ENCODE data around the gene COX19. TPM values are rescaled to one million over a fixed set of nuclear protein-coding genes. Genes with fewer than 3 reads are reported as not detected.

Gene COX19
- polyA plus RNA-seq, 1 donor, result 33.5 TPM

- Histone ChIP-seq H3K4me1 (ENCODE audit: control insufficient read depth, insufficient read depth, low read length) (peaks cover 65% of the 10 kb centered on the region), H3K27ac (ENCODE audit: low read length) (peak overlapping the region; percentile 89), H3K9me3 (ENCODE audit: control insufficient read depth, low read depth, low read length) (peaks cover 4% of the 10 kb centered on the region), H3K27me3 (ENCODE audit: control insufficient read depth, insufficient read depth, low read length) (no peaks in the 10 kb centered on the region), H3K36me3 (ENCODE audit: control insufficient read depth, insufficient read depth, low read length) (peaks cover 13% of the 10 kb centered on the region), H3K4me3 (ENCODE audit: low read length) (peak overlapping the region; percentile 96)
- WGBS (ENCODE audit: insufficient coverage, low lambda C conversion rate), result no CpG with 5 or more reads among the region's 19 CpGs
- DNase-seq, result no peak
Measured at GRCh38 chr7:976901-977325, 1.6 kb upstream of the COX19 start.

GRCh38 chr7:975702-976473 lies 539 bp upstream of the COX19 start:
- 27% methylated on average over 3 of the region's 28 CpGs for WGBS (ENCODE audit: insufficient coverage, low lambda C conversion rate)
- Histone ChIP-seq H3K4me1 (ENCODE audit: control insufficient read depth, insufficient read depth, low read length) (peaks cover 69% of the 10 kb centered on the region), H3K27me3 (ENCODE audit: control insufficient read depth, insufficient read depth, low read length) (no peaks in the 10 kb centered on the region), H3K4me3 (ENCODE audit: low read length) (peak overlapping the region; percentile 96), H3K9me3 (ENCODE audit: control insufficient read depth, low read depth, low read length) (peaks cover 4% of the 10 kb centered on the region), H3K36me3 (ENCODE audit: control insufficient read depth, insufficient read depth, low read length) (peaks cover 23% of the 10 kb centered on the region), H3K27ac (ENCODE audit: low read length) (peak overlapping the region; percentile 89)
- DNase-seq, result peak in 1 of 2 donors; percentile 68

GRCh38 chr7:974172-974571 lies 1.2 kb downstream of the COX19 start:
- Histone ChIP-seq H3K27ac (ENCODE audit: low read length) (peak overlapping the region; percentile 96), H3K9me3 (ENCODE audit: control insufficient read depth, low read depth, low read length) (peaks cover 4% of the 10 kb centered on the region), H3K4me1 (ENCODE audit: control insufficient read depth, insufficient read depth, low read length) (peaks cover 60% of the 10 kb centered on the region), H3K27me3 (ENCODE audit: control insufficient read depth, insufficient read depth, low read length) (no peaks in the 10 kb centered on the region), H3K4me3 (ENCODE audit: low read length) (peak overlapping the region; percentile 96), H3K36me3 (ENCODE audit: control insufficient read depth, insufficient read depth, low read length) (peaks cover 37% of the 10 kb centered on the region)
- 20% methylated on average over 2 of the region's 7 CpGs for WGBS (ENCODE audit: insufficient coverage, low lambda C conversion rate)
- peak in 1 of 2 donors; percentile 46 for DNase-seq

GRCh38 chr7:973312-973711 lies 2.0 kb downstream of the COX19 start:
- no peak for DNase-seq
- Histone ChIP-seq H3K4me3 (ENCODE audit: low read length) (no peak overlapping the region), H3K27me3 (ENCODE audit: control insufficient read depth, insufficient read depth, low read length) (no peaks in the 10 kb centered on the region), H3K27ac (ENCODE audit: low read length) (peak overlapping the region; percentile 96), H3K36me3 (ENCODE audit: control insufficient read depth, insufficient read depth, low read length) (peaks cover 43% of the 10 kb centered on the region), H3K9me3 (ENCODE audit: control insufficient read depth, low read depth, low read length) (no peaks in the 10 kb centered on the region), H3K4me1 (ENCODE audit: control insufficient read depth, insufficient read depth, low read length) (peaks cover 52% of the 10 kb centered on the region)
- WGBS (ENCODE audit: insufficient coverage, low lambda C conversion rate), result no CpG with 5 or more reads among the region's 9 CpGs

- H3K27ac ChIP-seq (ENCODE audit: low read length), result peak overlapping the region; percentile 96
- peak in 1 of 2 donors; percentile 67 for DNase-seq
- no peaks in the 10 kb centered on the region for H3K27me3 ChIP-seq (ENCODE audit: control insufficient read depth, insufficient read depth, low read length)
- peaks cover 48% of the 10 kb centered on the region for H3K36me3 ChIP-seq (ENCODE audit: control insufficient read depth, insufficient read depth, low read length)
- no peak overlapping the region for H3K4me3 ChIP-seq (ENCODE audit: low read length)
- peaks cover under 1% of the 10 kb centered on the region for H3K9me3 ChIP-seq (ENCODE audit: control insufficient read depth, low read depth, low read length)
- WGBS (ENCODE audit: insufficient coverage, low lambda C conversion rate), result 37% methylated on average over 3 of the region's 10 CpGs
- H3K4me1 ChIP-seq (ENCODE audit: control insufficient read depth, insufficient read depth, low read length), result peaks cover 46% of the 10 kb centered on the region
Measured at GRCh38 chr7:972676-973309, 2.6 kb downstream of the COX19 start.

- Histone ChIP-seq H3K4me3 (ENCODE audit: low read length) (no peak overlapping the region), H3K4me1 (ENCODE audit: control insufficient read depth, insufficient read depth, low read length) (peaks cover 41% of the 10 kb centered on the region), H3K27ac (ENCODE audit: low read length) (peak overlapping the region; percentile 43), H3K9me3 (ENCODE audit: control insufficient read depth, low read depth, low read length) (peaks cover 6% of the 10 kb centered on the region), H3K27me3 (ENCODE audit: control insufficient read depth, insufficient read depth, low read length) (no peaks in the 10 kb centered on the region), H3K36me3 (ENCODE audit: control insufficient read depth, insufficient read depth, low read length) (peaks cover 55% of the 10 kb centered on the region)
- DNase-seq, result no peak
- WGBS (ENCODE audit: insufficient coverage, low lambda C conversion rate), result no CpG with 5 or more reads among the region's 12 CpGs
Measured at GRCh38 chr7:972110-972509, 3.2 kb downstream of the COX19 start.

GRCh38 chr7:970744-971143 lies 4.6 kb downstream of the COX19 start:
- no CpG with 5 or more reads among the region's 6 CpGs for WGBS (ENCODE audit: insufficient coverage, low lambda C conversion rate)
- Histone ChIP-seq H3K4me3 (ENCODE audit: low read length) (no peak overlapping the region), H3K4me1 (ENCODE audit: control insufficient read depth, insufficient read depth, low read length) (peaks cover 28% of the 10 kb centered on the region), H3K27ac (ENCODE audit: low read length) (peak overlapping the region; percentile 45), H3K9me3 (ENCODE audit: control insufficient read depth, low read depth, low read length) (peaks cover 6% of the 10 kb centered on the region), H3K36me3 (ENCODE audit: control insufficient read depth, insufficient read depth, low read length) (peaks cover 67% of the 10 kb centered on the region), H3K27me3 (ENCODE audit: control insufficient read depth, insufficient read depth, low read length) (no peaks in the 10 kb centered on the region)
- peak in 1 of 2 donors; percentile 43 for DNase-seq

GRCh38 chr7:969403-969802 lies 5.9 kb downstream of the COX19 start:
- H3K36me3 ChIP-seq (ENCODE audit: control insufficient read depth, insufficient read depth, low read length), result peaks cover 67% of the 10 kb centered on the region
- H3K9me3 ChIP-seq (ENCODE audit: control insufficient read depth, low read depth, low read length), result peaks cover 6% of the 10 kb centered on the region
- H3K4me3 ChIP-seq (ENCODE audit: low read length), result no peak overlapping the region
- WGBS (ENCODE audit: insufficient coverage, low lambda C conversion rate), result no CpG with 5 or more reads among the region's 11 CpGs
- H3K4me1 ChIP-seq (ENCODE audit: control insufficient read depth, insufficient read depth, low read length), result peaks cover 35% of the 10 kb centered on the region
- H3K27me3 ChIP-seq (ENCODE audit: control insufficient read depth, insufficient read depth, low read length), result no peaks in the 10 kb centered on the region
- no peak for DNase-seq
- H3K27ac ChIP-seq (ENCODE audit: low read length), result no peak overlapping the region

- no peaks in the 10 kb centered on the region for H3K27me3 ChIP-seq (ENCODE audit: control insufficient read depth, insufficient read depth, low read length)
- H3K27ac ChIP-seq (ENCODE audit: low read length), result no peak overlapping the region
- H3K4me3 ChIP-seq (ENCODE audit: low read length), result no peak overlapping the region
- H3K36me3 ChIP-seq (ENCODE audit: control insufficient read depth, insufficient read depth, low read length), result peaks cover 67% of the 10 kb centered on the region
- WGBS (ENCODE audit: insufficient coverage, low lambda C conversion rate), result 93% methylated on average over 2 of the region's 24 CpGs
- peaks cover 6% of the 10 kb centered on the region for H3K9me3 ChIP-seq (ENCODE audit: control insufficient read depth, low read depth, low read length)
- DNase-seq, result no peak
- peaks cover 43% of the 10 kb centered on the region for H3K4me1 ChIP-seq (ENCODE audit: control insufficient read depth, insufficient read depth, low read length)
Measured at GRCh38 chr7:968205-969105, 6.9 kb downstream of the COX19 start.
